GM23338 (cell line): ENCODE data around the gene ETV2.

Source experiments
- CREB1 ChIP-seq: fragments of 250-450 bp; sonication (Bioruptor Pico); IDR thresholded peaks from 2 replicates; pipeline ENCODE4 v1.5.0; 2020; ENCODE audit warnings: low read depth, mild to moderate bottlenecking, moderate library complexity
- EZH2 ChIP-seq: fragments of 200-600 bp; sonication (generic); IDR thresholded peaks from one replicate; pipeline ENCODE4 v1.8.0; 2017; ENCODE audit warnings: antibody characterized with exemption, mild to moderate bottlenecking, low read depth; ENCODE audit not compliant: unreplicated experiment
- EZH2phosphoT487 ChIP-seq: fragments of 200-600 bp; sonication (generic); IDR thresholded peaks from one replicate; pipeline ENCODE4 v1.8.1; 2018; ENCODE audit warnings: antibody characterized with exemption; ENCODE audit not compliant: unreplicated experiment
- JUNB ChIP-seq: IDR thresholded peaks from one replicate; pipeline ENCODE4 v1.6.1; 2016; ENCODE audit warnings: antibody characterized with exemption; ENCODE audit not compliant: unreplicated experiment
- POLR2AphosphoS5 ChIP-seq: IDR thresholded peaks from 2 replicates; pipeline ENCODE4 v1.6.1; 2016; ENCODE audit warnings: antibody characterized with exemption, low read depth
- REST ChIP-seq: IDR thresholded peaks from one replicate; pipeline ENCODE4 v1.6.1; 2018; ENCODE audit warnings: antibody characterized with exemption; ENCODE audit not compliant: unreplicated experiment
- STAT1 ChIP-seq: IDR thresholded peaks from one replicate; pipeline ENCODE4 v1.6.1; 2016; ENCODE audit warnings: antibody characterized with exemption; ENCODE audit not compliant: unreplicated experiment
- ZNF114 ChIP-seq: fragments of 250-450 bp; sonication (Bioruptor Pico); IDR thresholded peaks from 2 replicates; pipeline ENCODE4 v1.5.0; 2020; ENCODE audit warnings: mild to moderate bottlenecking, moderate library complexity
- ZNF331 ChIP-seq: fragments of 250-450 bp; sonication (Bioruptor Pico); IDR thresholded peaks from 2 replicates; pipeline ENCODE4 v1.5.0; 2020; ENCODE audit warnings: low read depth, mild to moderate bottlenecking, moderate library complexity
- TF ChIP-seq, protein P1 (sequence below), 2 experiments: fragments of 200-600 bp in 1 of 2; sonication (generic) in 1 of 2; conservative IDR thresholded peaks; 2 replicates each; pipeline versions ENCODE4 v1.5.1 to v1.6.1; 2016 to 2017; ENCODE audit warnings: antibody characterized with exemption in 2 of 2, low read depth in 2 of 2, mild to moderate bottlenecking in 2 of 2, moderate library complexity in 1 of 2

GRCh38 chr19:35621708-35622107 is 19.8 kb upstream of the ETV2 start:
- TF ChIP-seq CREB1 (CRISPR knock-in tag) (no peak), POLR2AphosphoS5 (no peak), REST (no peak), EZH2 (no peak), JUNB (no peak), ZNF114 (CRISPR knock-in tag) (no peak), EZH2phosphoT487 (no peak), STAT1 (no peak), ZNF331 (CRISPR knock-in tag) (no peak)
- TF ChIP-seq, protein P1, sequence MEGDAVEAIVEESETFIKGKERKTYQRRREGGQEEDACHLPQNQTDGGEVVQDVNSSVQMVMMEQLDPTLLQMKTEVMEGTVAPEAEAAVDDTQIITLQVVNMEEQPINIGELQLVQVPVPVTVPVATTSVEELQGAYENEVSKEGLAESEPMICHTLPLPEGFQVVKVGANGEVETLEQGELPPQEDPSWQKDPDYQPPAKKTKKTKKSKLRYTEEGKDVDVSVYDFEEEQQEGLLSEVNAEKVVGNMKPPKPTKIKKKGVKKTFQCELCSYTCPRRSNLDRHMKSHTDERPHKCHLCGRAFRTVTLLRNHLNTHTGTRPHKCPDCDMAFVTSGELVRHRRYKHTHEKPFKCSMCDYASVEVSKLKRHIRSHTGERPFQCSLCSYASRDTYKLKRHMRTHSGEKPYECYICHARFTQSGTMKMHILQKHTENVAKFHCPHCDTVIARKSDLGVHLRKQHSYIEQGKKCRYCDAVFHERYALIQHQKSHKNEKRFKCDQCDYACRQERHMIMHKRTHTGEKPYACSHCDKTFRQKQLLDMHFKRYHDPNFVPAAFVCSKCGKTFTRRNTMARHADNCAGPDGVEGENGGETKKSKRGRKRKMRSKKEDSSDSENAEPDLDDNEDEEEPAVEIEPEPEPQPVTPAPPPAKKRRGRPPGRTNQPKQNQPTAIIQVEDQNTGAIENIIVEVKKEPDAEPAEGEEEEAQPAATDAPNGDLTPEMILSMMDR (conservative IDR thresholded peaks at IDR 0.05; ENCODE audit: low read depth in 2 of 2), result no peak
